BE2C (cell line): ENCODE data around the gene FBLN1.
"Not testable (repeated sequence)": the region's sequence is repeated elsewhere in the genome, so short reads cannot be mapped to it uniquely, and the experiment has no call there.

ENCODE experiments used
- DNase-seq: peaks from one replicate; pipeline ENCODE4 v3.0.0-alpha.2; 2020
- H3K27me3 ChIP-seq: fragments of 250-450 bp; sonication (Bioruptor Pico); 2 replicates; pipeline ENCODE4 v1.5.1; 2020; ENCODE audit warnings: mild to moderate bottlenecking
- H3K36me3 ChIP-seq: fragments of 250-450 bp; sonication (Bioruptor Pico); 2 replicates; pipeline ENCODE4 v1.5.1; 2020; ENCODE audit warnings: mild to moderate bottlenecking
- H3K4me1 ChIP-seq: fragments of 250-450 bp; sonication (Bioruptor Pico); 2 replicates; pipeline ENCODE4 v1.5.1; 2020
- H3K4me3 ChIP-seq: 2 replicates; pipeline ENCODE4 v1.5.1; 2011; ENCODE audit warnings: low read depth, low read length
- H3K9me3 ChIP-seq: fragments of 250-450 bp; sonication (Bioruptor Pico); 2 replicates; pipeline ENCODE4 v1.5.1; 2020
- CTCF ChIP-seq: IDR thresholded peaks from 2 replicates; pipeline ENCODE4 v1.5.1; 2012; ENCODE audit warnings: mild to moderate bottlenecking, low read depth, low read length

Gene FBLN1

DNA sequence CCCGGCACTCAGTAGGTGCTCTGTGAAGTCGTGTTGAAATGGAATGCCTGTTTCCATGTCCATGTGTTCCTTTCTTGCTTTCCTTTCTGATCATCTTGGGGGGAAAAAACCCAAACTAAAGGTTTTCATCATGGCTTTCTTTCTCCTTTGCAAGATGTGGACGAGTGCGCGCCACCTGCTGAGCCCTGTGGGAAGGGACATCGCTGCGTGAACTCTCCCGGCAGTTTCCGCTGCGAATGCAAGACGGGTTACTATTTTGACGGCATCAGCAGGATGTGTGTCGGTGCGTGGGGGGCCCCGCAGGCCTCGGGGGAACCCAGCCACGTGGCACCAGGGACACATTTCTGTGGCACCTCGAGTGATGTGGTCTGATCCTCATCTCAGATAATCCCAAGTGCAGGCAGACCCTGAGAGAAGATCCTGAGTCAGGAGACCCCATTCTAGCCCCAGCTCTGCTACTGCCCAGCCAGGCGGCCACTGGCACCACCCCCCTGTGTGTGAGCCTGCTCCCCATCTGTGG lies 39.4 kb downstream of the FBLN1 start:
- TF ChIP-seq CTCF = no peak
- DNase-seq = no peak
- Histone ChIP-seq H3K4me1 (peaks cover 4% of the 10 kb centered on the region; the same call in 1 of the 2 replicates), H3K4me3 (no peak overlapping the region), H3K9me3 (no peaks in the 10 kb centered on the region), H3K27me3 (no peaks in the 10 kb centered on the region), H3K36me3 (no peaks in the 10 kb centered on the region)

DNA sequence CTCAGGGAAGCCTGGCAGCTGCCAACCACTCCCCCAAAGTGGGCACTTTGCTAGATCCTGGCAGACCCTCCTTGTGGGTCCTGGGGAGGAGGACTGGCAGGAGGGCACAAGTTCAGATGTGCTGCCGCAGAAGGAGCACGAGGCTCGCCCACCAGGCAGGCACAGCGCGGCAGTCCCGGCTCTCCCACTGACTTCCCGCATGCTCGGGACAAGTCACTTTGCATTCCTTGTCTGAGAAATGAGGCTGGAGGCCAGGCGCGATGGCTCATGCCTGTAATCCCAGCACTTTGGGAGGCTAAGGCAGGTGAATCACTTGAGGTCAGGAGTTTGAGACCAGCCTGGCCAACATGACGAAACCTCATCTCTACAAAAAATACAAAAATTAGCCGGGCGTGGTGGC lies 40.1 kb downstream of the FBLN1 start:
- H3K36me3 ChIP-seq, H3K27me3 ChIP-seq, H3K4me3 ChIP-seq, H3K4me1 ChIP-seq, H3K9me3 ChIP-seq, DNase-seq: not testable (repeated sequence)

DNA sequence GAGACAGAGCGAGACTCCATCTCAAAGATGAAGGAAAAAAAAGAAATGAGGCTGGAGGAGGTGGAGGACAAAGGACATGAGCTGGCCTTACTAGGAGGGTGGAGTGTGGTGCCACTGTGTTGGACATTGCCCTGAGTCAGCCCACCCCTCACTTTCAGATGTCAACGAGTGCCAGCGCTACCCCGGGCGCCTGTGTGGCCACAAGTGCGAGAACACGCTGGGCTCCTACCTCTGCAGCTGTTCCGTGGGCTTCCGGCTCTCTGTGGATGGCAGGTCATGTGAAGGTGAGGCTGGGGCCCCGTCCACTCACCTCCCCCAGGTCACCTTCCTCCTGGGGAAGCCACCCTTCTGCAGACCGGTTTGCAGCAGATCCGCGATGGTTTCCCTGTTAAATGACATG lies 40.6 kb downstream of the FBLN1 start:
- DNase-seq = no peak
- no peaks in the 10 kb centered on the region for H3K27me3 ChIP-seq
- no peak for TF ChIP-seq CTCF
- H3K9me3 ChIP-seq = no peaks in the 10 kb centered on the region
- no peaks in the 10 kb centered on the region for H3K36me3 ChIP-seq
- H3K4me1 ChIP-seq = no peaks in the 10 kb centered on the region
- no peak overlapping the region for H3K4me3 ChIP-seq

DNA sequence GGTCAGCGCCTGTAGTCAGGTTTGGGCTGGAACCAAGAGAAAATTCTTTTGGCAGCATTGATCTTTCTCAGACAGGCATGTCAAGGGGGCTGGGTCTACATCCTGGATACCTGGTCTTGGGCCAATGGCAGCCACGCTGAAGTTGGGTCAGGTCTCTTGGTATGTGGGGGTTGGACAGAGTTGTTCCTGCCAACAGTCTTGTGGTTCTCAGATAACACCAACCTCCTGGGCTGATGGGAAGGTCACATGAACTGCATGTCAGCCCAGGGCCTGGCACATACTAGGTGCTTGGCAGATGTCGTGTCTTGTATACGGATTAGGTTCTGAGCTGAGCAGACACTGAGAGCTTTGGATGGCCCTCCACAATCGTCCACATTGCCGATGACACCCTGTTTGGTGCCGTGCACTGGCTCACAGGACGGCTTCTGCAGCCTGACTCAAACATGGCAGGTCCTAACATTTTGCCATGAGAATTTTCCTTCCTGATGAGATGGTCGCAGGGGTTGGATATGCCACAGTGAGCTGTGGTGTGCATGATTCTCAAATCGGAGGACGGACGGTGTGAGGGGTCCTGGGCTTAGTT lies 42.0 kb downstream of the FBLN1 start:
- Histone ChIP-seq H3K36me3 (no peaks in the 10 kb centered on the region), H3K27me3 (no peaks in the 10 kb centered on the region), H3K4me1 (no peaks in the 10 kb centered on the region), H3K9me3 (no peaks in the 10 kb centered on the region), H3K4me3 (no peak overlapping the region)
- no peak for TF ChIP-seq CTCF
- no peak for DNase-seq

DNA sequence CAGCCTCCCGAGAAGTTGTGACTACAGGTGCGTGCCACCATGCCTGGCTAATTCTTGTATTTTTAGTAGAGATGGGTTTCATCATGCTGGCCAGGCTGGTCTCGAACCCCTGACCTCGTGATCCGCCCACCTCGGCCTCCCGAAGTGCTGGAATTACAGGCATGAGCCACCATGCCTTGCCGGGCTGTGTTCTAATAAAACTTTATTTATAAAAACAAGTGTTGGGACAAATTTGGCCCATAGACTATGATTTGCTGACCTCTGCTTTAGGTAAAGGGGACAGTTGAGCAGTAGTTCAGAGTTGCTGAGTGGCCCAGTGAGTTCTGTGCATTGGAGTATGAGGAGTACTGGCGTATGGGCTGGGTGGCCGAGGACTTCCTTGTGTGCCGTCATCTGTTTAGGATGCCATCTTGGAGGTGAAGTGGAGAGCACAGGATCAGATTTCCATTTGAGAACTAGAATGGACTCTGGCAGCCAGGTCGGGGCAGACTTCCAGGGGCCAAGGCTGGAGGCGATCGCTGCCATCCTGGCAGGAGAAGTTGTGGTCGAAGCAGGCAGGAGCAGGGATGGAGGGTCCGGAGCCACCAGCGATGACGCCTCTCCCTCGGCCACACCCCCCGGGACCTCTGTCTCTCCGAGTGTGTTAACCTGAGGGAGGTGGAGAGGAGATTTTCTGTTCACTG lies 43.8 kb downstream of the FBLN1 start:
- Histone ChIP-seq H3K36me3 (no peaks in the 10 kb centered on the region), H3K27me3 (no peaks in the 10 kb centered on the region), H3K4me3 (no peak overlapping the region), H3K9me3 (no peaks in the 10 kb centered on the region), H3K4me1 (no peaks in the 10 kb centered on the region)
- no peak for DNase-seq
- no peak for TF ChIP-seq CTCF

GRCh38 chr22:45547016-45547345 lies 44.3 kb downstream of the FBLN1 start:
- H3K36me3 ChIP-seq = no peaks in the 10 kb centered on the region
- no peak for TF ChIP-seq CTCF
- H3K27me3 ChIP-seq = no peaks in the 10 kb centered on the region
- H3K4me3 ChIP-seq = no peak overlapping the region
- H3K9me3 ChIP-seq = no peaks in the 10 kb centered on the region
- no peak for DNase-seq
- no peaks in the 10 kb centered on the region for H3K4me1 ChIP-seq
